Upper lobe of right lung (tissue), 1 donor: ENCODE measurements around the gene SPIN2B. TPM values are rescaled to one million over a fixed set of nuclear protein-coding genes. Genes with fewer than 3 reads are reported as not detected.
"Not testable (repeated sequence)": the region's sequence is repeated elsewhere in the genome, so short reads cannot be mapped to it uniquely, and the experiment has no call there.

Experiments
- ATAC-seq: fragments of 200-7000 bp; cut with Tn5 transposase; one replicate; pipeline ENCODE4 v1.9.1; 2020; ENCODE audit warnings: mild to moderate bottlenecking, moderate library complexity
- DNase-seq: peaks from one replicate; pipeline ENCODE4 v3.0.0-alpha.2; 2020
- H3K27ac ChIP-seq: fragments of 200-600 bp; one replicate; pipeline ENCODE4 v1.8.0; 2022
- H3K27me3 ChIP-seq: fragments of 200-600 bp; one replicate; pipeline ENCODE4 v1.8.0; 2022; ENCODE audit warnings: mild to moderate bottlenecking
- H3K36me3 ChIP-seq: fragments of 200-600 bp; one replicate; pipeline ENCODE4 v1.8.0; 2022
- H3K4me1 ChIP-seq: fragments of 200-600 bp; one replicate; pipeline ENCODE4 v1.8.0; 2022
- H3K4me3 ChIP-seq: fragments of 200-600 bp; one replicate; pipeline ENCODE4 v1.8.0; 2022; ENCODE audit warnings: mild to moderate bottlenecking
- H3K9me3 ChIP-seq: fragments of 200-600 bp; one replicate; pipeline ENCODE4 v1.8.0; 2022
- CTCF ChIP-seq: fragments of 200-600 bp; IDR thresholded peaks from one replicate; pipeline ENCODE4 v1.8.0; 2022; ENCODE audit warnings: antibody characterized with exemption
- intact Hi-C: fragments of 100-400 bp; cut with DNase I; formaldehyde crosslinking; loops from one replicate; pipeline ENCODE4 v1.11.0; 2022
- total RNA-seq: library from RNA; stranded (reverse); fragmentation: NEBNext Ultra II Directional; extraction: Animal tissue kit (Norgen Biotek cat#: 25700); gene quantifications from one replicate; pipeline ENCODE4 v1.2.1, GENCODE V29; 2021
- donor health status: DM: no; HTN: yes; CAD: no; lungs with severe emphysema.

Gene SPIN2B
- total RNA-seq, 1 donor from 2014 or later: 8.2 TPM

- DNase-seq: no peak
- TF ChIP-seq CTCF: no peak
These were observed 13.9 kb upstream of the SPIN2B start for GRCh38 chrX:57135287-57135686.

GRCh38 chrX:57134702-57135101 lies 13.4 kb upstream of the SPIN2B start:
- no peaks in the 10 kb centered on the region for H3K4me1 ChIP-seq
- no peaks in the 10 kb centered on the region for H3K27me3 ChIP-seq
- intact Hi-C loops: no loop called here
- no peaks in the 10 kb centered on the region for H3K36me3 ChIP-seq
- H3K4me3 ChIP-seq: no peak overlapping the region
- ATAC-seq (no peak), DNase-seq (no peak)
- TF ChIP-seq CTCF: no peak
- no peak overlapping the region for H3K27ac ChIP-seq
- H3K9me3 ChIP-seq: no peaks in the 10 kb centered on the region

More at GRCh38 chrX:57135287-57135686, 13.9 kb upstream of the SPIN2B start:
- intact Hi-C loops: no loop called here
- Histone ChIP-seq H3K4me1 (no peaks in the 10 kb centered on the region), H3K36me3 (no peaks in the 10 kb centered on the region), H3K4me3 (no peak overlapping the region), H3K27ac (no peak overlapping the region), H3K27me3 (no peaks in the 10 kb centered on the region), H3K9me3 (no peaks in the 10 kb centered on the region)
- ATAC-seq: no peak

- no peak for ATAC-seq
- no peak overlapping the region for H3K4me3 ChIP-seq
- TF ChIP-seq CTCF: no peak
- no peaks in the 10 kb centered on the region for H3K27me3 ChIP-seq
- H3K9me3 ChIP-seq: no peaks in the 10 kb centered on the region
- H3K4me1 ChIP-seq: no peaks in the 10 kb centered on the region
- no peak for DNase-seq
- intact Hi-C loops: no loop called here
- no peak overlapping the region for H3K27ac ChIP-seq
- H3K36me3 ChIP-seq: no peaks in the 10 kb centered on the region
These were observed 12.4 kb upstream of the SPIN2B start for GRCh38 chrX:57133706-57134105.

DNA sequence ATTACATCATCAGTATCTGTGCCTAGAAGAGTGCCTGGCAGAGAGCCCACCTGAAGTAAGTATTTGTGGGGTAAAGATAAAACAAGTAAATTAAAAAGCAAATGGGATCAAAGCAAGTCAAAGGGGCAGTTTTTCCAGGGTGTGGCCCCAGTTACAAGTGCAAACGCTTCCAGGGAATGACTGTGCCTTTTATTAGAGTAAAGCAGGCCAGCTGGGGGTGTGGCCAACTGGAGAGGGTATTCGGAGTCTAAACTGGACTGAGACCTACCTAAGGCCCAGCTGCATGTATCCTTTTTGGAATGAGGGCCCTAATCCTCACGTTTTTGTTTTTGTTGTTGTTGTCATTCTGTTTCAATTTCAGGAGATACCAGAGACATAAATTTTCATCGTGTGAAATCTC lies 11.9 kb upstream of the SPIN2B start:
- ATAC-seq, intact Hi-C loops: not testable (repeated sequence)

GRCh38 chrX:57132046-57132445 lies 10.7 kb upstream of the SPIN2B start:
- H3K9me3 ChIP-seq: no peaks in the 10 kb centered on the region
- no peak overlapping the region for H3K27ac ChIP-seq
- H3K36me3 ChIP-seq: no peaks in the 10 kb centered on the region
- intact Hi-C loops: no loop called here
- DNase-seq (no peak), ATAC-seq (no peak)
- H3K4me3 ChIP-seq: no peak overlapping the region
- TF ChIP-seq CTCF: no peak
- H3K27me3 ChIP-seq: no peaks in the 10 kb centered on the region
- H3K4me1 ChIP-seq: no peaks in the 10 kb centered on the region

More for the DNA sequence above, 11.9 kb upstream of the SPIN2B start:
- H3K27ac ChIP-seq, H3K9me3 ChIP-seq, H3K4me3 ChIP-seq, DNase-seq, H3K4me1 ChIP-seq, H3K36me3 ChIP-seq, H3K27me3 ChIP-seq: not testable (repeated sequence)

DNA sequence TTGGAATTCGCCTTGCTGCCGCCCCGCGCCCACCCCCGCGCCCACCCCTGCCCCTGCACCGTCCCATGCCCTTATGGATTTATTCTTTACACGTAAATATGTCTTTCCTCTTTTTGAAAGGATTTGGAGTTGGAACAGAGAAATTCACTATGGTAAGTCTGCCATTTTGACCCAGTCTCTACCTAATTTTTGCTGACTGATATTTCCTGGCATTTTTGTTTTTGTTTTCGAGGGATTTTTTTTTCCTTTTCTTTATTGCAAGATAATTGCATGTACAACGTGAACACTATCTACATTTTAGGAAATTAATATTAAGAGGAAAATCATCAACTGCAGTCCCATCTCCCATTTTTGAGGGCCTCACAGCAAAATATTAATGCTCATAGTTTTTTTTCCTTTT lies 468 bp upstream of the SPIN2B start:
- ATAC-seq (no peak), DNase-seq (no peak)
- intact Hi-C loops: no loop called here
- no peaks in the 10 kb centered on the region for H3K4me1 ChIP-seq
- H3K27me3 ChIP-seq: no peaks in the 10 kb centered on the region
- no peak for TF ChIP-seq CTCF
- peak overlapping the region; percentile 69 for H3K4me3 ChIP-seq
- H3K9me3 ChIP-seq: no peaks in the 10 kb centered on the region
- peak overlapping the region; percentile 75 for H3K27ac ChIP-seq
- no peaks in the 10 kb centered on the region for H3K36me3 ChIP-seq

GRCh38 chrX:57120619-57121161 lies 658 bp downstream of the SPIN2B start:
- Histone ChIP-seq H3K4me3 (peak overlapping the region; percentile 69), H3K27ac (peak overlapping the region; percentile 75)
- DNase-seq, H3K9me3 ChIP-seq, H3K27me3 ChIP-seq, H3K36me3 ChIP-seq, intact Hi-C loops, H3K4me1 ChIP-seq: not testable (repeated sequence)
- ATAC-seq: peak; percentile 5
